HG03439 (cell line): Measurements from ENCODE around the gene ZBED1.
"Not testable (repeated sequence)": the region's sequence is repeated elsewhere in the genome, so short reads cannot be mapped to it uniquely, and the experiment has no call there.

Experiments
- ATAC-seq: cut with Tn5 transposase; IDR thresholded peaks from one replicate; pipeline ENCODE4 v1.9.1; 2021; ENCODE audit warnings: mild to moderate bottlenecking, moderate library complexity; ENCODE audit not compliant: unreplicated experiment

ZBED1 gene

DNA sequence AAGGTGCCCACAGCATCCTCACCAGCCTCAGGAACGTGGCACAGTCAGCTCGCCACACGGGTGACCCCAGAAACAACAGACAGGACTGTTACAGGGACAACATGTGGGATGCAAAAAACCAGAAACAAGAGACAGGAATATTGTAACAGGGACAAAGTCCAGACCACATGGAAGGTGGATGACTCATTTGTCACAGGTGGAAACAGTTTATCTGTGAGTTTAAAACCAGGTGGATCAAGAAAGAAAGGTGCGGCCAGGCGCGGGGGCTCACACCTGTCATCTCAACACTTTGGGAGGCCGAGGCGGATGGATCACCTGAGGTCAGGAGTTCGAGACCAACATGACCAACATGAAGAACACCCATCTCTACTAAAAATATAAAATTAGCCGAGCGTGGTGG, 23.5 kb downstream of the ZBED1 start:
- ATAC-seq, result not testable (repeated sequence)

DNA sequence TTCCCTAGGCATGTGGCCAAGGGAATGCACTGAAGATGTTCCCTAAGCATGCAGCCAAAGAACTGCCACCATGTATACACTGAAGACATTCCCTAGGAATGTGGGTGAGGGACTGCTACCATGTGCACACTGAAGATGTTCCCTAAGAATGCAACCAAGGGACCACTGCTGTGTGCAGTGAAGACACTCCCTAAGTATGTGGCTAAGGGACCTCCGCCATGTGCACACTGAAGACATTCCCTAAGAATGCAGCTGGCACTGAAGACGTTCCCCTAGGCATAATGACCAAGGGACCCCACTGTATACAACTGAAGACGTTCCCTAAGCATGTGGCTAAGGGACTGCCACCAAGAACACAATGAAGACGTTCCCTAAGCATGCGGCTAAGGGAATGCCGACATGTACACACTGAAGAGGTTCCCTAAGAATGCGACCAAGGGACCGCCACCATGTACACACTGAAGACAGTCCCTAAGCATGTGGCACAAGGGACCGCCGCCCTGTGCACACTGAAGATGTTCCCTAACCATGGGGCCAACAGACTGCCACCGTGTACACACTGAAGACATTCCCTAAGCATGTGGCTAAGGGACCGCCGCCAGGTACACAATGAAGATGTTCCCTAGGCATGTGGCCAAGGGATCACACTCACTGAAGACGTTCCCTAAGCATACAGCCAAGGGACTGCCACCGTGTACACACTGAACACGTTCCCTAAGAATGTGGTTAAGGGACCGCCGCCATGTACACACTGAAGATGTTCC, 25.6 kb downstream of the ZBED1 start:
- ATAC-seq, result no peak

DNA sequence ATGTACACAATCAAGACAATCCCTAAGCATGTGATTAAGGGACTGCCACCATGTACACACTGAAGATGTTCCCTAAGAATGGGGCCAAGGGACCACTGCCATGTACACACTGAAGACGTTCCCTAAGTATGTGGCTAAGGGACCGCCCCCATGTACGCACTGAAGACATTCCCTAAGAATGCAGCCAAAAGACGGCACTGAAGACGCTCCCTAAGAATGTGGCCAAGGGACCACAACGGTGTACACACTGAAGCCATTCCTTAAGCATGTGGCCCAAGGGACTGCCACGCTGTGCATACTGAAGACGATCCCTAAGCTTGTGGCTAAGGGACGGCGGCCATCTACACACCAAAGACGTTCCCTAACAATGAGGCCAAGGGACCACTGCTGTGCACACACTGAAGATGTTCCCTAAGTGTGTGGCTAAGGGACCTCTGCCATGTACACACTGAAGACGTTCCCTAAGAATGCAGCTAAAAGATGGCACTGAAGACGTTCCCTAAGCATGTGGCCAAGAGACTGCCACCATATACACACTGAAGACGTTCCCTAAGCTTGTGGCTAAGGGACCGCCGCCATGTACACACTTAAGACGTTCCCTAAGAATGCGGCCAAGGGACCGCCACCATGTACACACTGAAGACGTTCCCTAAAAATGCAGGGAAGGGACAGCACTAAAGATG, 26.4 kb downstream of the ZBED1 start:
- no peak for ATAC-seq

DNA sequence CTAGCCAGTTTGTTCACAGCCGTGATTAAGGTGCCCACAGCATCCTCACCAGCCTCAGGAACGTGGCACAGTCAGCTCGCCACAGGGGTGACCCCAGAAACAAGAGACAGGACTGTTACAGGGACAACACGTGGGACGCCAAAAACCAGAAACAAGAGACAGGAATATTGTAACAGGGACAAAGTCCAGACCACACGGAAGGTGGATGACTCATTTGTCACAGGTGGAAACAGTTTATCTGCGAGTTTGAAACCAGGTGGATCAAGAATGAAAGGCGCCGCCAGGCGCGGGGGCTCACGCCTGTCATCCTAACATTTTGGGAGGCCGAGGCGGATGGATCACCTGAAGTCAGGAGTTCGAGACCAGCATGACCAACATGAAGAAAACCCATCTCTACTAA, 27.7 kb downstream of the ZBED1 start:
- ATAC-seq, result not testable (repeated sequence)

DNA sequence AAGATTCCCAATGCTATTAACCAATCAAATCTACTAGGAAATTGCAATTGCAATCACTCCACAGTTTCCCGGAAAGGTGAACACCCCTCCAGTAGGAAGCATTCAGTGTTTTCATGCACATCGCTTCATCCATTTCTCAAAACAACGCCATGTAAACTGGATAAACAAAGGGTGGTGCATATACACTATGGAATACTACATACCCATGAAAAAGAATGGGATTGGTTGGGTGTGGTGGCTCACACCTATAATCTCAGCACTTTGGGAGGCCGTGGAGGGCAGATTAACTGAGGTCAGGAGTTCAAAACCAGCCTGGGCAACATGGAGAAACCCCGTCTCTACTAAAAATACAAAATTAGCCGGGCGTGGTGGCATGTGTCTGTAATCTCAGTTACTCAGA, 29.1 kb downstream of the ZBED1 start:
- ATAC-seq, result no peak

DNA sequence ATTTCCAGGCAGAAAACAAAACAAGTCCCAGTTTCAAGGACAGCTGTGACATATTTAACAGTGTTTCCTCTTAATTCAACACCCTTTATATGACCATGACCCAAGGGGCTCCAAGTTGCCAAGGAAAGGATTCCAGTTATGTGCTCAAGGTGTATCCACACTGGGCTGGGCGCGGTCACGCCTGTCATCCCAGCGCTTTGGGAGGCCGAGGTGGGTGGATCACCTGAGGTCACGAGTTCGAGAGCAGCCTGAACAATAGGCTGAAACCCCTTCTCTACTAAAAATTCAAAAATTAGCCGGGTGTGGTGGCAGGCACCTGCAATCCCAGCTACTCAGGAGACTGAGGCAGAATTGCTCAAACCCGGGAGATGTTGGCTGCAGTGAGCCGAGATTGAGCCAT, 29.6 kb downstream of the ZBED1 start:
- not testable (repeated sequence) for ATAC-seq

DNA sequence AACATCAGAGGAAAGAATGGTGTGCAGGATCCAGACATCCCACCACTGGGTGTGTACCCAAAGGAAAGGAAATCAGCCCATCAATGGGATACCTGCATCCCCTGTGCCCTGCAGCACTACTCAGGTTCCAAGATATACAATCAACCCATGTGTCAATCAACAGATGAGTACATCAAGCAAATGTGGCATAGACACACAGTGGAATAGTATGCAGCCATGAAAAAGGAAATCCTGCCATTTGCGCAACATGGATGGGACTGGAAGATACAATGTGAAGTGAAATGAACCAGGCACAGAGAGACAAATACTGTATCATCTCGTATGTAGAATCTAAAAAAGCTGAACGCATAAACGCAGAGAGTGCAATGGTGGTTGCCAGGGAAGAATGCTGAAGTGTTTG, 30.9 kb downstream of the ZBED1 start:
- ATAC-seq, result not testable (repeated sequence)

DNA sequence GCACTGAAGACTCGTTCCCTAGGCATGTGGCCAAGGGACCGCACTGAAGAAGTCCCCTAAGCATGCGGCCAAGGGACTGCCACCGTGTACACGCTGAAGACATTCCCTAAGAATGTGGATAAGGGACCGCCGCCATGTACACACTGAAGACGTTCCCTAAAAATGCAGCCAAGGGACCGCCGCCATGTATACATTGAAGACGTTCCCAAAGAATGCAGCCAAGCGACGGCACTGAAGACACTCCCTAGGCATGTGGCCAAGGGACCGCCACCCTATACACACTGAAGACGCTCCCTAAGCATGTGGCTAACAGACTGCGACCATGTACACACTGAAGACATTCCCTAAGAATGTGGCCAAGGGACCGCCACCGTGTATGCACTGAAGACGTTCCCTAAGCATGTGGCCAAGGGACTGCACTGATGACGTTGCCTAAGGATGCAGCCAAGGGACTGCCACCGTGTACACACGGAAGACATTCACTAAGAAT, 31.5 kb downstream of the ZBED1 start:
- no peak for ATAC-seq

DNA sequence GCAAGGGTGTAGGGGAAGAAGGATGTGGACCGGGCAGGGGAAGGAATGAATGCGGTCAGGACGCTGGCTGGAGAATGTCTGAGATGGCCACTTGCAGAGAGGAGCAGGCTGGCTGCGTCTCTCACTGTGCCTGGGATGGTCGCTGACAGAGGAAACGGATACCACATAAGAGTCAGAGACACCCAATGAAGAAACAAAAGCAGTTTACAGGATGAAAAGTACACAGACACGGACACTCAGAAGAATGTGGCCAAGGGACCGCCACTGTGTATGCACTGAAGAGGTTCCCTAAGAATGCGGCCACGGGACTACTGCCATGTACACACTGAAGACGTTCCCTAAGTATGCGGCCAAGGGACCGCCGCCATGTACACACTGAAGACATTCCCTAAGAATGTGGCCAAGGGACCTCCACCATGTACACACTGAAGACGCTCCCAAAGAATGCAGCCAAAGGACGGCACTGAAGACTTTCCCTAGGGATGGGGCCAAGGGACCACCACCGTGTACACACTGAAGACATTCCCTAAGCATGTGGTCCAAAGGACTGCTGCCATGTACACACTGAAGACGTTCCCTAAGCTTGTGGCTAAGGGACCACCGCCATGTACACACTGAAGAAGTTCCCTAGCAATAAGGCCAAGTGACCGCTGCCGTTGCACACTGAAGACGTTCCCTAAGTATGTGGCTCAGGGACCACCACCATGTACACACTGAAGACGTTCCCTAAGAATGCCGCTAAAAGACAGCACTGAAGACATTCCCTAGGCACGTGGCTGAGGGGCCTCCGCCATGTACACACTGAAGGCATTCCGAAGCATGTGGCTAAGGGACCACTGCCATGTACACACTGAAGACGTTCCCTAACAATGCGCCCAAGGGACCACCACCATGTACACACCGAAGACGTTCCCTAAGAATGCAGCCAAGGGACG, 32.2 kb downstream of the ZBED1 start:
- ATAC-seq, result no peak

DNA sequence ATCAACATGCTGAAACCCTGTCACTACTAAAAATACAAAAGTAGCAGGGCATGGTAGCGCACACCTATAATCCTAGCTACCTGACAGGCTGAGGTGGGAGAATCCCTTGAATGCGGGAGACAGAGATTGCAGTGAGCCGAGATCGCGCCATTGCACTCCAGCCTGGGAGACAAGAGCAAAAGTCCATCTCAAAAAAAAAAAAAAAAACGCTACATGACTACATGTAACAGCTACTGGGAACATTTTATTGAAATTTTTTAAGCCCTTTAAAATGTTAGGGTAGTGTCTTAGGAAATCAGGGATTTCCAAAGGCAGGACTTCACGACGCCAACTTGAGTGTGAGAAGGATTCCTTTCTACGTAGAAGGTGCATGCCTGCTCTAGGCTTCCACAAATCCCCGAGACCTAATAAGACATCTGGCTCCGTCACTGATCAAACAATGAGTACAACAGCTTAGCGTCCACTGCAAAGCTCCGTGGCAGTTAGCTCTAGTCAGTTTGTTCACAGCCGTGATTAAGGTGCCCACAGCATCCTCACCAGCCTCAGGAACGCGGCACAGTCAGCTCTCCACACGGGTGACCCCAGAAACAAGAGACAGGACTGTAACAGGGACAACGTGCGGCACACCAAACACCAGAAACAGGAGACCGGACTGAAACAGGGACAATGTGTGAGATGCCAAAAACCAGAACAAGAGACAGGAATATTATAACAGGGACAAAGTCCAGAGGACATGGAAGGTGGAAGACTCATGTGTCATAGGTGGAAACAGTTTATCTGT, 33.7 kb downstream of the ZBED1 start:
- ATAC-seq, result no peak

DNA sequence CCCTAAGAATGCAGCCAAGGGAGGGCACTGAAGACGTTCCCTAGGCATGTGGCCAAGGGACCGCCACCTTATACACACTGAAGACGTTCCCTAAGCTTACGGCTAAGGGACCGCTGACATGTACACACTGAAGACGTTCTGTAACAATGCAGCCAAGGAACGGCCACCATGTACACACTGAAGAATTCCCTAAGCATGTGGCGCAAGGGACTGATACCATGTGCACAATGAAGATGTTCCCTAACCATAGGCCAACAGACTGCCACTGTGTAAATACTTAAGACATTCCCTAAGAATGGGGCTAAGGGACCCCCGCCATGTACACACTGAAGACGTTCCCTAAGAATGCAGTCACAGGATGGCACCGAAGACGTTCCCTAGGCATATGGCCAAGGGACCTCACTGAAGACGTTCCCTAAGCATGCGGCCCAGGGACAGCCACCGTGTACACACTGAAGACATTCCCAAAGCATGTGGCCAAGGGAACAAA, 36.1 kb downstream of the ZBED1 start:
- no peak for ATAC-seq

DNA sequence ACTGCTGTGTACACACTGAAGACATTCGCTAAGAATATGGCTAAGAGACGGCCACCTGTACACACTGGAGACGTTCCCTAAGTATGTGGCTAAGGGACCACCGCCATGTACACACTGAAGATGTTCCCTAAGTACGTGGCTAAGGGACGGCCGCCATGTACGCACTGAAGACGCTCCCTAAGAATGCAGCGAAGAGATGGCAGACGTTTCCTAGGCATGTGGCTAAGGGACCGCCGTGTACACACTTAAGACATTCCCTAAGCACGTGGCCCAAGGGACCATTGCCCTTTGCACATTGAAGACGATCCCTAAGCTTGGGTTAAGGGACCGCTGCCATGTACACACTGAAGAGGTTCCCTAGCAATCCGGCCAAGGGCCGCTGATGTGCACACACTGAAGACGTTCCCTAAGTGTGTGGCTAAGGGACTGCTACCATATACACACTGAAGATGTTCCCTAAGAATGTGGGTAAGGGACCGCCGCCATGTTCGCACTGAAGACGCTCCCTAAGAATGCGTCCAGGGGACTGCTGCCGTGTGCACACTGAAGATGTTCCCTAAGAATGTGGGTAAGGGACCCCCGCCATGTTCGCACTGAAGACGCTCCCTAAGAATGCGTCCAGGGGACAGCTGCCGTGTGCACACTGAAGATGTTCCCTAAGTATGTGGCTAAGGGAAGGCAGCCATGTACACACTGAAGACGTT, 36.7 kb downstream of the ZBED1 start:
- no peak for ATAC-seq

DNA sequence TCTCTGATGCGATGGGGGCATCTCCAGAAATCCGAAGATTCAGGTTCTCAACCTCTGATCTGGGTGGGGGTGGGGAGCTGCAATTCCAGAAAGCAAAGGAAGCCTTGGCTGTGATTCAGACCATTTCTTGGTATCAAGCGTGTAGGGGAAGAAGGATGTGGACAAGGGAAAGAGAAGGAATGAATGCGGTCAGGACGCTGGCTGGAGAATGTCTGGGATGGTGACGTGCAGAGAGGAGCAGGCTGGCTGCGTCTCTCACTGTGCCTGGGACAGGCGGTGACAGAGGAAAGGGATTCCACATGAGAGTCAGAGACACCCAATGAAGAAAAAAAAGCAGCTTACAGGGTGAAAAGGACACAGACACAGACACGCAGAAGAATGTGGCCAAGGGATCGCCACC, 37.3 kb downstream of the ZBED1 start:
- not testable (repeated sequence) for ATAC-seq

DNA sequence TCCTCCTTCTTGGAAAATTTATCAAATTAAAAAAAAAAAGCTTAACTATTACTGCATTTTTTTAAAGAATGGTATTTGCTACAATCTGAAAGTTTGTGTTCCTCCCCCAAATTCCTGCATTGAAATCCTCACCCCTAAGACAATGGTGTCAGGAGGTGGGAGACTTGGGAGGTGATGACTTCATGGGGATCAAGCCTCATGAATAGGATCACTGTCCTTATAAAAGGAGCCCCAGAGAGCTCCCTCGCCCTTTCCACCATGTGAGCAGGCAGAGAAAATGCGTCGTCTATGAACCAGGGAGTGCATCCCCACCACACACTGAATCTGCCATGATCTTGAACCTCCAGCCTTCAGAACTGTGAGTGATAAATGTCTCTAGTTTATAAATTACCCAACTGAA, 38.0 kb downstream of the ZBED1 start:
- no peak for ATAC-seq

DNA sequence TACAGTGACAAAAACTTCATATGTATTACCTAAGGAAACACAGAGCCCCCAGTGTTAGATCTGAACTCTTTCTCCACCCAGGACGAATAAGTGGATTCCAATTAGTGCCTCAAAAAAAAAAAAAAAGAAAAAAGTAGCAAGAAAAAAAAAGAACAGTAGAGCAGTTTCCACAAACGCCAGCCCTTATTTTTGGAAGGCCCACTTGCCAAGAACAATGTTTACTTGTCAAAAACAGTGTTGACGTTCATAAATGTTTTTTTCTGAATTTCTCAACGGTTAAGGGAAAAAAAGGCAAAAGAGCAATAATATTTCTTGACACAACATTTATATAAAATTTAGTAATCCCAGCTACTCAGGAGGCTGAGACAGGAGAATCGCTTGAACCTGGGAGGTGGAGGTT, 38.7 kb downstream of the ZBED1 start:
- no peak for ATAC-seq

DNA sequence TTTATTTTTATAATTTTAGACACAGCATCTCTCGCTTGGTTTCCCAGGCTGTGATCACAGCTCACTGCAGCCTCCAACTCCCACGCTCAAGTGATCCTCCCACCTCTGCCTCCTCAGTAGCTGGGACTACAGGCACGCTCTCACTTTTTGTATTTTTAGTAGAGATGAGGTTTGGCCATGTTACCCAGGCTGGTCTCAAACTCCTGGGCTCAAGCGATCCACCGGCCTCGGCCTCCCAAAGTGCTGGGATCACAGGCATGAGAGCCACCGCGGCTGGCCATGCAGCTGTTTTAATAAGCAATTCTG, 39.1 kb downstream of the ZBED1 start:
- no peak for ATAC-seq

DNA sequence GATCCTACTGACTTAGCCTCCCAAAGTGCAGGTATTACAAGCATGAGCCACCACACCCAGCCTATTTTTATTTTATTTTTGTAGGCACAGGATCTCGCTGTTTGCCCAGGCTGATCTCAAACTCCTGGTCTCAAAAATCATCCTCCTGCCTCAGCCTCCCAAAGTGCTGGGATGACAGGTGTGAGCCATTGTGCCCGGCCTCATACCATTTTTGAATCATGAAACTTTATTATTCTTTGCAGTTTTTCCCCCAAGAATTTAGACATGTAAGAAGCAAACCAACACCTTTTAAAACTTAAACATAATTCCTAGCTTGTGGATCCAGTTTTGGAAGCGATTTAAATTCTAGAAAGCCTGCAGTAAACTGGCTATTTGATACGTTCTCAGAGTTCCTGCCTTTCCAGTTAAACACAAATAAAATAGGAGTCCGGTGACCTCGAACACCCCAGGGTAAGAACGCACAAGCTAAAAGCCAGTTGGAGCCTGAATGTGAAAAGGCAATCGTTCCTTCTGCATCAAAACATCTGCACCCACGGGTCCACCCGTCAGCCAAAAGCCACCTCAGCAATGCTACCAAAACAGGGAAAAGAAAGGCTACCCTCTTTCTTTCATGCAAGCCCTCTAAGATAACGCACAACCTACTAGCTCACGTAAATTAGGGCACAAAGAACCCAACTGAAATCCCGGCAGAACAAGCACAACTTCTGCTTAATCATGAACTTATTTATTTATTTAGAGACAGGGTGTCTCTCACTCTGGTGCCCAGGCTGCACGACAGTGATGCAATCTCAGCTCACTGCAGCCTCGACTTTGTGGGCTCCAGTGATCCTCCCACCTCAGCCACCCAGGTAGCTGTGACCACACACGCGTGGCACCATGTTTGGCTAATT, 39.7 kb downstream of the ZBED1 start:
- ATAC-seq, result not testable (repeated sequence)

DNA sequence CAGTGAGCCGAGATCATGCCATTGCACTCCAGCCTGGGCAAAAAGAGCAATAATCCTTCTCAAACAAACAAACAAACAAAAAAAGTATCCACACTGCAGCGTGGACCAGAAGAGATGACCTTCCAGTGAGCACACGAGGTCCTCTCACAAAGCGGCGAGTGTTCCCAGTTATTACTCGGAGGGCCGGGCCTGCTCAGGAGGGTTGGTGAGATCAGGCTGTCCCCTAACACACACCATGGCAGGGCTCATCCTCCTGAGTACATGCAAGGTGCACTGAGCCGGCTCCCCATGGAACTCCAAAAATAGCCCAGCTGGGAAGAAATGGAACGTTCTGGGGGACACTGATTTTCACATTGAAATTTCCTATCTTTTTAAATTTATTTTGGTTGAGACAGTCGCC, 40.7 kb downstream of the ZBED1 start:
- ATAC-seq, result not testable (repeated sequence)

DNA sequence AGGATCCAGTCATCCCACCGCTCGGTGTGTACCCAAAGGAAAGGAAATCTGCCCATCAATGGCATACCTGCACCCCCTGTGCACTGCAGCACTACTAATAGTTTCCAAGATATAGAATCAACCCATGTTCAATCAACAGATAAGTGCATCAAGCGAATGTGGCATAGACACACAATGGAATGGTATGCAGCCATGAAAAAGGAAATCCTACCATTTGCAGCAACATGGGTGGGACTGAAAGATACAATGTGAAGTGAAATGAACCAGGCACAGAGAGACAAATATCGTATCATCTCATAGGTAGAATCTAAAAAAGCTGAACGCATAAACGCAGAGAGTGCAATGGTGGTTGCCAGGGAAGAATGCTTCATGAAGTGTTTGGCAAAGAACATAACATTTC, 42.5 kb downstream of the ZBED1 start:
- no peak for ATAC-seq
